ENCODE results near the gene HACD1.
"Not testable (repeated sequence)": the region's sequence is repeated elsewhere in the genome, so short reads cannot be mapped to it uniquely, and the experiment has no call there.

HACD1 gene

DNA sequence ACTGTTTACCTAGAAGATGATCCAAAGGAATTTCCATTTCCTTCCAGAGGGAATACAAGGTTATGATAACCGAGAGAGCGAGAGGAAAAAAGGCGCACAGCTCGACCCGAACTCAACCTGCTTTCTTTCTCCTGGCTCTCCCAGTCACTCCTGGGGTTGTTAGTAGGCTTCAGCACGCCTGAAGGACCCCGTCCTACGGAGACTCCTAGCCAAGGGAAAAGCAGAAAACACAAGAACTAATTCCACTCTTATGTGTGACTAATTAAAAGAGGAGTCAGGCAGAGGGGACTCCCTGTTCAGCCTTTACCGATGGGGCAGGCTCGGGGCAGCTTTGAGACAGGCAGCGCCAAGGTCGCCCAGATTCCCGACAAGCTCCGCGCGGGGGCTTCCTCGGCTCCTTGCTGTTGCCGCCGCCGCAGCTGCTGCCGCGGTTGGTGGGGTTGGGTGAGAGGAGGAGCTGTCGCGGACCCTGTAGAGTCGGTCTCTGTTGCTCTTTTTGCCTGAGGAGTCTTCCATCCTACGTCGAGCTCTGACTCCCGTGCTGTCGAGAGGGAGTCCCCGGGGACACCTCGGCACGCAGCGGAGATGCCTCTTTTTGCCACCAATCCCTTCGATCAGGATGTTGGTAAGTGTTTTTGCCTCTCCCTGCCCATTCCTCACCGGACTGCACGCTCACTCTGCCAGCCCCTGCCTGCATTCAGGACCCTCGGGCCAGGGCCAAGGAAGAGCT is 26.7 kb upstream of the HACD1 start, which contains the start of gene STAM:
Gene STAM (plus strand): TSS at position 397 of the 730 bp plus-strand sequence. CDS start 189 bp downstream, at position 586.
- DNase-seq (ENCODE audit: low read depth in 2 of 2, low spot score in 1 of 2) = peak; percentile 77 to 83

- DNase-seq (ENCODE audit: low read depth in 2 of 2, low spot score in 1 of 2) = no peak
Observed at GRCh38 chr10:17643339-17643754, 26.2 kb upstream of the HACD1 start.

DNA sequence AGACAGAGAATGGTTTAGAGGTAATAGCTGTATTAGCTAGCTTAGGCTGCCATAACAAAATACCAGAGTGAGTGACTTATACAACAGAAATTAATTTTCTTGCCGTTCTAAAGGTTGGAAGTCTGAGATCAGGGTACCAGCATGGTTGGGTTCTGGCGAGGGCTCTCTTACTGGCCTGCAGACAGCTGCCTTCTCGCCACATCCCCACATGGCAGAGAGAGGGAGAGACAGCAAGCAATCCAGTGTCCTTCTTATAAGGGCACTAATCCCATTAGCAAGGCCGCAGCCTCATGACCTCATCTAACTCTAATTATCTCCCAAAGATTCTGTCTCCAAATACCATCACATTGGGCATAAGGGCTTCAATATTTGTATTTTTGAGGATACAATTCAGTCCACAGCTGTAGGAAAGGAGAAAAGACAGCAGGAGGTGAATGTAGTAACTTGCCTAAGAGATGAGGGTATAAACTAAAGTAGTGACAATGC is 23.2 kb upstream of the HACD1 start:
- no peak for DNase-seq (ENCODE audit: low read depth in 2 of 2, low spot score in 1 of 2)

- DNase-seq (ENCODE audit: low read depth in 2 of 2, low spot score in 1 of 2) = no peak
Observed at GRCh38 chr10:17637869-17638268, 20.7 kb upstream of the HACD1 start.

DNA sequence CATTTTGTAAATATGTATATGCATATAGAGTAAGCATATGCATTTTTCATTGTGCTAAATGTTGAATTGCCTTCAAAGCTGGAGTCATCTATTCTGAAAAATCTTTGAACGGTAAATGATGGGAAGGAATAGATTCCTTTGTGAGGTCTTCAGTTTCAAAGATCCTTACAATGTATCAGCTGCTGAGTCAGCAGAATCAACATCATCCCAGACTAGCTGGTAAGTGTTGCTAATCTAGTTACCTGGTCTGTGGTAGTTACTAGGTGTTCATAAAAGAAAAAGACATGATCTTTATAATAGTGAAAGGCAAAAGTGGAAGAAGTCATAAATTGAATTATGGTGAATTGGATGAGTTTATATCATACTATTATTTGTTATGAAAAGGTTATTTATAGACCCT is 16.2 kb upstream of the HACD1 start:
- no peak for DNase-seq (ENCODE audit: low read depth in 2 of 2, low spot score in 1 of 2)

- not testable (repeated sequence) for DNase-seq (ENCODE audit: low read depth in 2 of 2, low spot score in 1 of 2)
Observed at GRCh38 chr10:17632590-17632989, 15.4 kb upstream of the HACD1 start.

- no peak for DNase-seq (ENCODE audit: low read depth in 2 of 2, low spot score in 1 of 2)
Observed at GRCh38 chr10:17626656-17627055, 9.5 kb upstream of the HACD1 start.

DNA sequence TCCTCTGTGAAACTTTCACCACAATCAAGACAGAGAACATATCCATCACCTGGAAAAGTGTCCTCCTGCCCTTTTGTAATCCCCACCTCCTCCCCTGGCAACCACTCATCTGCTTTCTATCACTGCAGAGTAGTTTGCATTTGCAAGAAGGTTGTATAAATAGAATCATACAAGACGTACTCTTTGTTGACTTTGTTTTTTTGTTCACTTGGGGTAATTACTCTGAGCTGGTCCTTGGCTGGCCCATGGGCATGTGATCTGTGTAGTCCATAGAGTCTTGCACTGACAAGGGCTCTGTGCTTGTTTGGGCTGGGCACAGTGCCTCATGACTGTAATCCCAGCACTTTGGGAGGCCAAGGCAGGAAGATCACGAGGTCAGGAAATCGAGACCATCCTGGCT is 7.8 kb upstream of the HACD1 start:
- DNase-seq (ENCODE audit: low read depth in 2 of 2, low spot score in 1 of 2) = no peak

DNA sequence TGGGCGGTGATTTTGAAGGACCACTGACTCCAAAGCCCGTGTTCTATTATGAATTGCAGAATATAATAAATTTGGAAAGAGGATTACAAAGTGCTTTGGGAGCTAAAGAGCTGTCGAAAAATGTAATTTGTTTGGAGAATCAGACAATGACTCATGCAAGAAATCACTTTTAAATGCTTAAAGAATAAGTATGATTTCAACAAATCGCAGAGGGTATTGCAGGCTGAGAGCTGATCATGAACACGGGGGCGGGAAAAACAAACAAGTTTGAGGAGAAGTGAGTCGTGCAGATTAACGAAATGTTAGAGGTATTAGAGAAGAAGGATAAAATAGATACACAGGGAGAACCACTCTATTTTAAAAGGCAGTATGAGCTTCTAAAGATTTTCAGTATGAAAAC is 4.9 kb upstream of the HACD1 start:
- no peak for DNase-seq (ENCODE audit: low read depth in 2 of 2, low spot score in 1 of 2)

- no peak for DNase-seq (ENCODE audit: low read depth in 2 of 2, low spot score in 1 of 2)
Observed at GRCh38 chr10:17616403-17617030, 657 bp downstream of the HACD1 start.

DNA sequence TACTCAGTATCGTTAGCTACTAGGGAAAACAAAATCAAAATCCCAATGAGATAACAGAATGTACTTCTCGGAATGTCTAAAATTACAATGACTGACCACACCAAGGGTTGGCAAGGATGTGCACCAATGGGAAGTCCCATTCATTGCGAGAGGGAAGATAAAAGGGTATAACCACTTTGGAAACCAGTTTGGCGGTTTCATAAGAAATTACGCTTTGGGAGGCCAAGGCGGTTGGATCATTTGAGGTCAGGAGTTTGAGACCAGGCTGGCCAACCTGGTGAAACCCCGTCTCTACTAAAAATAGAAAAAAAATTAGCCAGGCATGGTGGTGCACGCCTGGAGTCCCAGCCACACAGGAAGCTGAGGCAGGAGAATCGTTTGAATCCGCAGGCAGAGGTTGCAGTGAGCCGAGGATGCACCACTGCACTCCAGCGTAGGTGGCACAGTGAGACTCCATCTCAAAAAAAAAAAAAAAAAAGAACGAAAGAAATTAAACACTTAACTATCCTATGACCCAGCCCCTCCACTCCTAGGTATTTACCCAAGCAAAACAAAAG is 7.6 kb downstream of the HACD1 start:
- no peak for DNase-seq (ENCODE audit: low read depth in 2 of 2, low spot score in 1 of 2)

DNA sequence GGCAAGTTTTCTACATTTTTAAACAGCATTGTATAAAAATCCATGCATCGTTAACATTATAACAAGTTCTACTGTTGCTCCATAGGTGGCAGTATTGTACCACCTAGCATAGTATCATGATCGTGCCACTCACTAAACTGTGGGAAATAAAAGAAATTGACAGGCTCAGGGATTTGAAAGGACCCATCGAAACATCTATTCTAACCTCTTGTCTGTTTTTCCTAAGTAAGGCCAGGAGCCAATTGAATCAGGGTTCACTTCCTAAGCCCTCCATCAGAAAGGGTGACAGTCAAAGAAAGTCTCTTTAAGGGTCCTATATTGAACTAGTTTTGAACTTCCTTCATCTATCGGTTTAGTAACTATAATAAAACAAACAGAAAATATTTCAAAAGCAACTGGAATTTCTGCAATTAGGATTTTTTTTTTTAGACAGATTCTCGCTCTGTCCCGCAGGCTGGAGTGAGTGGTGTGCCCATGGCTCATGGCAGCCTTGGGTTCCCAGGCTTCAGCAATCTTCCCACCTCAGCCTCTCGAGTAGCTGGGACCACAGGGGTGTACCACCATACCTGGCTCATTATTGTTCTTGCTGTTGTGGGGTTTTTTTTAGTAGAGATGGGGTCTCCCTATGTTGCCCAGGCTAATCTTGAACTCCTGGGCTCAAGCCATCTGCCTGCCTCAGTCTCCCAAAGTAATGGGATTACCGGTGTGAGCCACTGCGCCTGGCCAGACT is 9.4 kb downstream of the HACD1 start:
- DNase-seq (ENCODE audit: low read depth in 2 of 2, low spot score in 1 of 2) = no peak

GRCh38 chr10:17607060-17607459 is 10.1 kb downstream of the HACD1 start:
- DNase-seq (ENCODE audit: low read depth in 2 of 2, low spot score in 1 of 2) = no peak

- DNase-seq (ENCODE audit: low read depth in 2 of 2, low spot score in 1 of 2) = no peak
Observed at GRCh38 chr10:17606547-17607040, 10.6 kb downstream of the HACD1 start.

DNA sequence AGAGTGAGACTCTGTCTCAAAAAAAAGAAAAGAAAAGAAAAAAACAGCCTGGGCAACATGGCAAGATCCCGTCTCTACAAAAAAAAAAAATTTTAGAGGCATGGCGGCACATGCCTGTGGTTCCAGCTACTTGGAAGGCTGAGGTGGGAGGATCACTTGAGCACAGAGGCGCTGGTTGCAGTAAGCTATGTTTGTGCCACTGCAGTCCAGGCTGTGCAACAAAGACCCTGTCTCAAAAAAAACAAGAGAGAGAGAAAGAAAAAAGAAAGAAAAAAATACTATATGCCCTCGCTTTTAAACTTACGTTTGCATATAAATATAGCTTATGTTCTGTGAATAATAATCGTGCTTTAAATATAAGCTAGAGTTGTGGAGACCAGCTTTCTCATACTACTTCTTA is 11.2 kb downstream of the HACD1 start:
- DNase-seq (ENCODE audit: low read depth in 2 of 2, low spot score in 1 of 2) = no peak

DNA sequence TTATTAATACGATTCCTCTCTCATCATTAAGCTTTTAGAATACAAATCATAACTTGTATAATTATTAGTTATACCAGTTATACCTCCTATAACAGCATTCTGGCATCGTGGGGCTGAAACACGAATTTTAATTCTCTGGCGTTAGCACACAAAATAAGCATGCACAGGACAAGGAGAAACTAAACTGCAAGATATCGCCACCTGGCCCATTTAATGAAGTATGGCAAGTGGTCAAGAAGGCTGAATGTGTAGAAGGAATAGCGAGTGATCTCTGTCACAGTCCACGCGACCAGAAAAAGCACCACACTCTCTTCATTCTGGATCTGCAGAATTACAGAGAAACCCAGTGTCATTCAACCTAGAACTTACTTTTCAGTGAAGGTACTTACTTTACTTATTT is 18.1 kb downstream of the HACD1 start:
- DNase-seq (ENCODE audit: low read depth in 2 of 2, low spot score in 1 of 2) = no peak

DNA sequence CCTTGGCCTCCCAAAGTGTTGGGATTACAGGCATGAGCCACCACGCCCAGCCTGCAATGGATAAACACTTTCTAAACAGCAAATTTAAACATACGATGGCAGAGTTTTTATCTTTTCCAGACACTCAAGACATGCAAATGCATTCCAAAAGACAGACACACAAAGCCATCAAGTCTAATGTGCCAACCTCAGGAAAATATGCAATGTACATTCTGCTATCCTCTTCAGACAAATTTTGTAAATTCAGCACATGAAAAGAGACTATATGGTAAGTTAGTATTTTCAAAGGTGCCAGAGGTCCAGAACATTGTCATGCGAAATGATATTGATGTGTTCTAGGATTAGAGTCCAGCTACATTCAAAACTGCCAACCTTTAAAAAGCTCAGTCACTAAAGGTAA is 19.8 kb downstream of the HACD1 start:
- DNase-seq (ENCODE audit: low read depth in 2 of 2, low spot score in 1 of 2) = no peak

- DNase-seq (ENCODE audit: low read depth in 2 of 2, low spot score in 1 of 2) = no peak
Observed at GRCh38 chr10:17590969-17591645, 26.1 kb downstream of the HACD1 start.

- not testable (repeated sequence) for DNase-seq (ENCODE audit: low read depth in 2 of 2, low spot score in 1 of 2)
Observed at GRCh38 chr10:17589316-17589715, 27.9 kb downstream of the HACD1 start.

DNA sequence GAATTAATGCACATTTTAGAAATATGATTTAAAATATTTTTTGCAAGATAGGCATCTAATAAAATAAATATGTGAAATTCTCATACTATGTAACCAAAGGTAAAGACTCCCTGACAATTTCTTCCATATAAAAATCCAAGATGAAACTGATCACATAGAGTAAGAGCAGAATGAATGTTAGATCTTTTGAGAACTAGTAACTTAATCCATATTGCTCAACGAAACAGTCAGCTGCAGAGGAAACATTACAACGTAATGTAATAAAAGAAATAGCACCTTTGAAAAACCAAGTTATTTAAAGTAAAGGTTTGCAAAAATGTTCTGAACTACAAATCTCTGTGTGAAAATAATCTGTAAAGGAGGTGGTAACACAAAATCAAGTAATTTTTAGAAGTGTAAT is 28.8 kb downstream of the HACD1 start:
- no peak for DNase-seq (ENCODE audit: low read depth in 2 of 2, low spot score in 1 of 2)

DNA sequence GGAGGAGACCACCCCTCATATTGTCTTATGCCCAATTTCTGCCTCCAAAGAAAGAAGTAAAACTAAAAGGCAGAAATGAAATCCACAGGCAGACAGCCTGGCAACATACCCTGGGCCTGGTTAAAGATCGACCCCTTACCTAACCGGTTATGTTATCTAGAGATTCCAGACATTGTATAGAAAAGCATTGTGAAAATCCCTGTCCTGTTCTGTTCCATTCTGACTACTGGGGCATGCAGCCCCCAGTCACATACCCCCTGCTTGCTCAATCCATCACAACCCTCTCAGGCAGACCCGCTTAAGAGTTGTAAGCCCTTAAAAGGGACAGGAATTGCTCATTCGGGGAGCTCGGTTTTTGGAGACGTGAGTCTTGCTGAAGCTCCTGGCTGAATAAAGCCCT is 29.9 kb downstream of the HACD1 start:
- DNase-seq (ENCODE audit: low read depth in 2 of 2, low spot score in 1 of 2) = not testable (repeated sequence)
